GM21515 (cell line): ENCODE measurements around the gene SLAMF1.
"Not testable (repeated sequence)": the region's sequence is repeated elsewhere in the genome, so short reads cannot be mapped to it uniquely, and the experiment has no call there.

ENCODE experiments used
- ATAC-seq: cut with Tn5 transposase; IDR thresholded peaks from one replicate; pipeline ENCODE4 v1.9.1; 2021; ENCODE audit not compliant: unreplicated experiment

The SLAMF1 gene

GRCh38 chr1:160640359-160641123, 6.3 kb downstream of the SLAMF1 start:
- no peak for ATAC-seq

GRCh38 chr1:160639652-160640051, 7.2 kb downstream of the SLAMF1 start:
- no peak for ATAC-seq

DNA sequence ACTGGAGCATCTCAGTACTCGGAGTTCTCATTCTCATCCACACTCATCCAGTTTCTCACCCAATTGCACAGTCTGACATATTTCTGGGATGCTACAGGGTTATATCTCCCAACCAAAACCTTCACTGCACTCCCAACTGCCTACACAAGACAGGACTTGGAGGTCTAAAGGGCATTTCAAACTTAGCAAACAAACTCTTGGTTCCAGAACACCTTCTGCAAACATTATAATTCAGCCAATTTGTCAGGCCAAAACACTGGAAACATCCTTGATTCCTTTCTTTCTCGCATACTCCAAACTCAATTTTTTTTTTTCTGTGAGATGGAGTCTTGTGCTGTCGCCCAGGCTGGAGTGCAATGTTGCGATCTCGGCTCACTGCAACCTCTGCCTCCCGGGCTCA, 7.9 kb downstream of the SLAMF1 start:
- no peak for ATAC-seq

DNA sequence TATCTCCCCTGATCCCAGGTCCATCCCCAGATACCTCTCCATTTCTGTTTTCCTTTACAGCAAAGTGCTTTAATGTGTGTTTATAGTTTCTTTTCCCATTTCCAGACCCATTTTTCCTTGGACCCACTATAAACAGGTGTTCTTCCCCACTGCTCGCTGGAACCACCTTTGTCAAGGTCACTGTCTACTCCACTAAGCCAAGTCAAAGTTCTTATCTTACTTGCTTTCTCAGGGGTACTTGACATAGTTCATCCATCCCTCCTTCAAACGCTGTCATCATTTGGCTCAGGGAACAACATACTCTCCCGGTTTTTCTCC, 8.3 kb downstream of the SLAMF1 start:
- ATAC-seq, result no peak

DNA sequence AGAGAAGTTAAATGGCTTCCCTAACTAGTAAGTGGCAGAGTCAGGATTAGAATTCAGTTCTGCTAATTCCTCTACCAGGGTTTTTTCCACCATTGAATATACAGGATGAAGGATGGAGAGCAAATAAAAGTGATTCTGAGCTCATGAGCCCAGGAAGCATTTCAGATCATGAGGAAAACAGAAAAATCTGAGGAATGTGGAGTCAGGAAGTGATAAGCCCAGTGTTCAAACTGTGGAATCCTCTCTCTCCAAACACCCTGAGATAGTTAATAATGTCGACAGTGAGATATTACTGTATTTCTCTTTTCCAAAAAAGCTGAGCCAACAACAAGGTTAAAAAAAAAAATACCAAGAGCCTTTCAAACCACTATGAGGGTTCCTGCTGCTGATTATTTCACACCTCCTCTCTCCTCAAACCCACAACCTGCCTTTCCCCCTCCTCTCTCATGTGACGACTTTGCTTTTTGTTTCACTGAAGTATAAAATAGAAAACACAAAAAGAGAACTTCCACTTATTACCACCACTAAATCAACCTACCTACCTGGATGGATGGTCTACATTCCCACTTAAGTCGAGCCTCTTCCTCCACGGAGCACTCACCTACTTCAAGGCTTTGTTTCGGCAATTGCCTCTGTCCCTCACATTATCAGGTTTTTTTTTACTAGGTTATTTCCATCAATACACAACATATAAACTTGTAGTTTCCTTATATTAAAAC, 8.9 kb downstream of the SLAMF1 start:
- no peak for ATAC-seq

DNA sequence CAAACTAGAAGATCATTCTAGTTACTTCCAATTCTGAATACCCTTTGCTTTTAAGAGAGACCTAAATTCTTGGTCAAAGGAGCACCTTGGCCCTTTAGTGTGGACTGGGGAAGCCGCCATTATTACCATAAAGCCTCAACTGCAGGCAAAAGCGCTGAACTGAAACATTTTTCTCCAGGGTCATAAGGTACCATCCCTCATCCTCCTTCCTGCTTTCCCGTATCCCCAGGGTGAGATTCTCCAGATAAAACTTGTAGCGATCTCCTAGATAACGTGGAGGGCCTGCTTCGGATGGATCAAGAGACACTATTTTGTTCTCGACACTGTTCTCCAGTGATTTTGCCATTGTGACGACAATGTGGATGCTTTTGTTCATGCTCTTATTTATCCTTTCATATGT, 9.8 kb downstream of the SLAMF1 start:
- no peak for ATAC-seq

- no peak for ATAC-seq
Observed at GRCh38 chr1:160636547-160636946, 10.3 kb downstream of the SLAMF1 start.

DNA sequence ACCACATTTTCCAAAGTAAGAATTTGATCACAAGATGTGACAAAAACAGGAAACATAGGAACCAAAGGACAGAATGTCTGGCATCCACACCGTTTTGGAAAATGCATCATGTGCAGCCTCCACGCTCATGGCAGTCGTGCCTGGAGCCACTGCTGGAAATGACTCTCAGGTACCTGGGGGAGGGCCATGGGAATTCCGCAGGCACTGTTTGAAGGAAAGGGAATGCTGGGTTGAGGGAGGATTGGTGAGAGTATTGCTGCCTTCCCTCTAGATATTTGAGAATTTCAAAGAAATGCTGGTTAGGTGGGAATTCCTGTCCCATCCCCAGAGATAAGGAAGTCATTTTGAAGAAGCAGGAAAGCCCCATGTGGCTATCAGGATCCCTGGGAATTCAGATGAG, 10.8 kb downstream of the SLAMF1 start:
- ATAC-seq, result no peak

DNA sequence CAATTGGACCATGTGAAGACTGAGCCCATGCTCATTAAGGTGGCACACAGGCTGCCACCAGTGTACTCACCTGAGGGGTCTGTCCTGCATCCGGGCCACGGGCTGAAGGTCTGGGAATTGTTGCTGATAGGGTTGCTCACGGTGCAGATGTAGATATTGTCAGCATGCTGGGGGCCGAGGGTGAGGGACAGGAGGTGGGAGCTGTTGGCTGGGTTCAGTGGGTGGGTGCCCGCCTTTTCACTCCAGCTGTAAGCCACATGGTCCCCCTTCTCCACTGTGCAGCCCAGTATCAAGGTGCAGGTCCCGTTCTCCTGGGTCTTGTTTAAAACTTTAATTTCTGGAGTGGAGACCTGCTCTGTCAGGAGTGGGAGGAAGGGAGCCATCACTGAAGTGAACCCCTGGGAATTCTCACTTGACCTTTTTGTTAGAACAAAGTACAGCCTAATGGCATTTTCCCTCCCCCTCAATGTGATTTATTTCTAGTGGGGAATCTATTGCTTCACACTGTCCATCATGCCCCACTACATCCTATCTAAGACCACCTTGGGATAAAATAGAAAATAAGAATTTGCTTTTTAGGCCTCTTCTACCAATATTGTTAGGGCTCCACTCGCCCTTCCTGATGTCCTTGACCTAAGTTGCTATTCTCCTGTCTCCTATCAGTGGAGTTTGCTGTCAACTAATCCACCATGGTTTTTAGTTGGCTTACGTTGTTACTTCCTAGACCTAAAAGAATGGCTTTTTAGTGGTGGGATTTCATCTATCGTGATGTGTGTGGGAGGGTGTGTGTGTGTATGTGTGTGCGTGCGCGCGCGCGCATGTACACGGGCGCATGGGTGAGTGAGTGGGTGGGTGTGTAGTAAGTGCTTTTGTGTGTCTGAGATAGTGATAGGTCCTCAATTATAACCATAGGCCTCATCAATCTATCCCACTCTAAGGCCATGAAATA, 12.0 kb downstream of the SLAMF1 start:
- ATAC-seq, result no peak

DNA sequence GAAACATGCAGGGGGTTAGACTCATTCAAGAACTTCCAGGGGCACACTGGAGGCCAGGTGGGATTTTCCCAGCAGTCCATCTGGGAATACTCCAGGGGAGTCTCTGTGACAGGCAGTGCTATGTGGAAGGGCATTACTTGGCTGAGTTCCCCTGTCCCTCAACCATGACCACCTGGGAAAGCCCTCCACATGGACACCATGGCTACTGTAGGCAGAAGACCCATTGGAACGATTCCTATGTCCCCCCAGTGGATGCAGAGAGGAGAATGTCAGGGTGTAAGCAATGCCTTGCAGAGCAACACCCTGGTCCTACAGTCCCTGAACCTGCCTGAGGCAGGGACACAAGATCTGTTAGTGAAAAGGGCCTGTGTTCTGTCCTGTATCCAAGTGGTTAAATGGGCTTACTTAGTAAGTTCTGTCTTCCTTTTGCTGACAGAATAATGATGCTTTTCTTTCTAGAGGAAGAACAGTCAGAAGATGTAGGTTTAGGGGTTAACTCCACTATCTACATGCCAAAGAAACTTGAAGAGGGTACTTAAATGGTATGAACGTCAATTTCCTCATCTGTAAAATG, 13.4 kb downstream of the SLAMF1 start:
- ATAC-seq, result no peak

DNA sequence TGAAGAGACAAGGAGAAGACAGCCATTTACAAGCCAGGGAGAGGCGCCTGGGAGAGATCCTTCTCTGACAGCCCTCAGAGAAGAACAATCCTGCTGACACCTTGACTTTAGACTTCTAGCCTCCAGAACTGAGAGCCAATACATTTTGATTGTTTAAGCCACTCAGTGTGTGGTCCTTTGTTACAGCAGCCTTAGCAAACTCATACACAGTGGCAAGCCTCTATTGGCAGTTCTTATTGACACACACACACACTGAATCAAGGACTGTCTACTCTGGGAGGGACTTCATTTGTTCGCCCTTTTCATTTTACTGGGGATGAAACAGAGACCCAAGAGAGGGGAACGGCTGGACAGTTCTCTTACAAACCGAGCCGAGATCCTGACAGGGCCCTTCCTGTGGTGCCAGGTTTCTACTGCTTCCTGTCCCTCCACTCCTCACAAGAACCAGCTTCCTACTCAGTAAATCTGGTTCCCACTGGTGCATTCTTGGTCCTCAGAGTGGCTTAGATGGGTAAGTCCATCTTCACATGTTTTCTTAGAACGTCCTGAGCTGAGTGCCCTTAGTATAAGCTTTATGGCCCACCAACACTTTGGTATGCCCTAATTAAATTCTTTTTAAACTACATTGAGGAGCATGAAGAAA, 14.7 kb downstream of the SLAMF1 start:
- no peak for ATAC-seq

DNA sequence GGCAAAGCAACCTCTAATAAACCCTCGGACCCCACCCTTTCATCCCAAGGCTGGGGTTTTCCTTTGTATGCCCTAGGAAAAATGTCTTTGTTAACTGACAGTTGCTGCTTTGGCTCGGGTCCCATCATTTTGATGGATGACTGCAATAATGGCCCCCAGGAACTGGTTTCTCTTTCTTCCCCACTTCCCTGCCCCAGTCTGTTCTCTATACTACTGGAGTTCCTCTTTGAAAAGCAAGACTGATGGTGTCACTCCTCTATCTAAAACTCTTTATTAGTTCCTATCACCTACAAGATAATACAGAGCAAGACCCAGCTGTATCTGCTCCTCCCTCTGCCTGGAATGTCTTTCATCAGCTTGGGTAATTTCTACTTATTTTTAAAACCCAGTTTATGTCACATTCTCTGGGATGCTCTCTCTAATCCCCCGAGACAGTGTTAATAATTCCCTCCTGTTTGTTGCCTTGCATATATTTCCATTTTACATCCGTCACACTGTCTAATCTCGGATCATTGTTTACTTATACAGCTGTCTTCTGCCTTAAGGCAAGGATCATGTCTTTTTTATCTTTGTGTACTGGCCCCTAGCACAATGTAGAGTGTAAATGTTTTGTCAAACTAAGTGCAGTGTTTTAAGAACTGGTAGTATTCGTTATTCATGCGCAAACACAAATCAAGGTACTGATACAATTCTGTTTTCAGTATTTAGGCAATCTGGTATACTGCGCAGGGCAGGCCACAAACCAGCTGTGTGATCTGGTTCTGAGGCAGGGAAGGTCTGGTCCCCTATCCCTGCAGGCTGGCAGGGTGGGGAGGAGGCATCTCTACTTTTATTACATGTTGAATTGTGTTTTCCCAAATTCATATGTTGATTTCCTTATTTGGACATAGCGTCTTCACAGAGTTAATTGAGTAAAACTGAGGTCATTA, 16.1 kb downstream of the SLAMF1 start:
- no peak for ATAC-seq

GRCh38 chr1:160629286-160630210, 17.3 kb downstream of the SLAMF1 start:
- ATAC-seq, result no peak

DNA sequence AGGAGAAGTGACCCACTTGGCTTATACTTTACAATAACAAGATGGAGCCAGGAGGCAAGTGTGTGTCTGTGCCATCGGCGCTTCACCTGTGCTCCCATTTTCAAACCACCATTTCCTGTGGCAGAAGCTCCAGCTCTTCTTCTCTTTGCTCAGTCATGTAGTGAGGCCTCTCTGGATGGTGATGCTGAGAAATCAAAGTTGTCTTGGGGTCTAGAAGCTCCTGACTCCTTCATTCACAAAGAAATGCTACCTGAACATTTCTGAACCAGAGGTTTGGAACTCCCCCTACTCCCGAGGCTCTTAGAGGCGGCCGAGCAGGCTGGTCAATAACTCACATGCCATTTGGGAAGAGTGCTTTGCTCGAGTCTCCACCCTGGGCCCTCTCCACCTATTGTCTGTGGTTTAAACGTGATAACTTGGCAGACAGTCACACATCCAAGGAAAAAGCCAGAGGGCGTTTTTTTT, 18.0 kb downstream of the SLAMF1 start:
- no peak for ATAC-seq

DNA sequence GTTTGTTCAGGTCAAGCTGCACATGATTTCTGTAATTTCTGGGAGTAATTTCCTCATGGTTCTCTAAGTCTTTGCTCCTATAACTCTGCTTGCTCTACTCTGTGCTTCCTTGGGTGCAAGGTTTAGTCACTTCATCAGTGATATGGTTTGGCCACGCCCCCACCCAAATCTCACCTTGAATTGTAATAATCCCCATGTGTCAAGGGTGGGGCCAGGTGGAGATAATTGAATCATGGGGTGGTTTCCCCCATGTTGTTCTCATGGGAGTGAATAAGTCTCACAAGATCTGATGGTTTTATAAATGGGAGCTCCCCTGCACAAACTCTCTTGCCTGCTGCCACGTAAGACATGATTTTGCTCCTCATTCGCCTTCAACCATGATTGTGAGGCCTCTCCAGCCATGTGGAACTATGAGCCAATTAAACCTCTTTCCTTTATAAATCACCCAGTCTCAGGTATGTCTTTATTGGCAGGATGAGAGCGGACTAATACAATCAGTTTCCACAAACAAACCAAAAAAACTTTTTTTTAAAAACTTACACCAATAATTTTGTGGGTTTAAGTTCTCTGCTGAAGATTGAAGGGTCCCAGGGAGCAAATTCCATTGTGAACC, 19.1 kb downstream of the SLAMF1 start:
- ATAC-seq, result not testable (repeated sequence)

- no peak for ATAC-seq
Observed at GRCh38 chr1:160626509-160627342, 20.1 kb downstream of the SLAMF1 start.
